CD4-positive, alpha-beta T cell treated with Interleukin-1 beta for 1 hour (primary cell): Measurements from ENCODE around the gene WASF3.

Experiments used
- DNase-seq, 2 donors: peaks; one replicate each; pipeline ENCODE4 v3.0.0-alpha.2; 2020 to 2022

The WASF3 gene

DNA sequence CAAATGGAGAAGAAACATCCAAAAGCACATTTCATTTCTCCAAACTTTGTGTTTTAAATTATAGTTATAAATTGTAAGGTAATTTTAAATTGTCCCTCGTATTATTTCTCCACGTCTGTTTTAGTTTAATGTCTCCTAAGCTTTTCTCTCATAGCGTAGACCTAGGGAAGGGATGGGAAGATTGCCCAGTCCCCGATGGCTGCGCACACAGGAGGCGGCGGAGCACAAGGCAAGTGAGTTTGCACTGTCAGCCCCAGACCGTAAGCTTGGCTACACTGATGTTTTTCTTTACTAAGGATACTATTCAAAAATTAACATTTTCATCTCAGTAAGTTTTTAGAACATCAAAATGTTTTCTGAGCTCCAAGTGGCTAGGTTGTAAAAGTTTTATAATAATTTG lies 130.8 kb downstream of the WASF3 start:
- no peak for DNase-seq

DNA sequence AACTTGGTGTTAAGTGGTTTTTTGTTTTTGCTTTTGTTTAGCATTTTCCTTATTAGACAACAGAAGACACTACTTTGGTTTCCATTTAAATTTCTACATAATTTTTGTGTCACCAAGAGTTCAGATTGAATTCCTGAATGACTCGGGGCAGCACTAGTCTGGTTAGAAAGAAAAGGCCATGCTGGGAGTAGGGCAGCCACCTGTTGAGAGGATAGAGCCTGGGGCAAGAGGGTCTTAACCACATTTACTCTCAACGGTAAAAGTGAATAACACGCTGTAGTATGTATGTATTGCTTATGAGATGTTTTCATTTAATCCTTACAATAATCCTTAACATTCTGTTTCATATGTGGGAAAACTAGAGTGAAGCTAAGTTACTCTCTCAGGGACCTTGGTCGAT lies 131.5 kb downstream of the WASF3 start:
- DNase-seq, result no peak

DNA sequence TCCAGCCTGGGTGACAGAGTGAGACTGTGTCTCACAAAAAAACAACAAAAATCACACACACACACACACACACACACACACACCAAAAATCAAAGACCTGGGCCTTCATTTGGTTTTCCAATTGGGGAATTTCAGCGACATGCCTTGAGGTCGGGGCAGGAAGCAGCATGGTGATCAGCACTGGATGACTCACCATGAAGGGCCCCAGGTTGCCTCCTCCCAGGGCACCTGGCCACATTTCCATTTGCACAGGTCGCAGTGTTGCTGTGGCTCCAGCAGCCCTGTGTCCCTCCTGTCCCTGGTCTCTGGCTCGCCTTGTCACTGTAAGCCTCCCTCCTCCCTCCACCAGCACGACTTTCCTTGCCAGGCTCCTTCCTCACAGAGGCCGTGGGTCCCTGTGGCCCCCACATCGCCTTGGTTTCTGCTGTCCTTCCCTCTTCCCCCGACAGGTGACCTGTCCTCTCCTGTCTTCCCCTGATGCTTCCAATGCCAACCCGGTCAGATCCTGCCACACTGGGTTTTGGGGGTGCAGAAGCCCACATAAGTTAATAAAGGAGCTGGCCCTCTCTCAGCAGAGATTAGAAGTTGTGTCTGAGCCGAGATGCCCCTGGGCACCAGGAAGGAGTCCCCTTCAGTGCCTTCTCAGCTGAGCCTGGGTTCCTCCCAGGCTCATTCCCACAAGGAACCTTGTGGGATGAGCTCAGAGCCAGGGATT lies 136.4 kb downstream of the WASF3 start:
- DNase-seq, result no peak

DNA sequence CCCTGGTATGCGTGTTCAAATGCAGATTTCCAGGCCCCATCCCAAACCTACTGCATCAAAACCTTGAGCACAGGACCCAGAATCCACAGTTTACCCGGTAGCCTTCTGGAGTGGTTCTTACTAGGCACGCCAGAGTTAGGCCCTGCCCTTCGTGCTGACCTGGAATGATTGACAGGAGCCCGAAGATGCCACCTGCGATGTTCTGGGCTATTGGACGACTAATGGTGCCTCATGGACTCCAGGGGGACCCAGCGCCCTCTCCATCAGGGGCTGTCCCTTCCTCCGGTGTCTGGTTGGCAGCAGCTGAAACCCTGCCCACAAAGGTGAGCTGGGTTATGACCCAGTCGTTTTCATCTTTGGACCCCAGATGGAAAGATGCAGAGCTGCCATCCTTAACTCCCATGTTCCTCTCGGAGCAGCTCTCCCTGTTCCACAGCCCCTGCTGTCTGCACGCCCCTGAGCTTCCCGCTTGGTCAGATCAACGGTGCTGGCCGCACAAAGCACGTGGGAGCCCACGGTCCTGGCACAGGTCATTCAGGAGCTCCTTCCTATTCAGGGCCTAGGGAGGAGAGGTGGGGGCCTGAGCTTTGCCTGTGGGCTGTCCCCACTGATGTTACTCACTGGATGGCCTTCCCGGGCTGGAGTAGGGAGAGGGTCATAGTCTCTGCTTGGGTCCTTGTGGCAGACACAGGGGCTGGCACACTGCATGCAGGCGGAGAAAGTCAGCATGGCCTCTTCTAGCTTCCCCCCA lies 137.3 kb downstream of the WASF3 start:
- DNase-seq, result no peak

DNA sequence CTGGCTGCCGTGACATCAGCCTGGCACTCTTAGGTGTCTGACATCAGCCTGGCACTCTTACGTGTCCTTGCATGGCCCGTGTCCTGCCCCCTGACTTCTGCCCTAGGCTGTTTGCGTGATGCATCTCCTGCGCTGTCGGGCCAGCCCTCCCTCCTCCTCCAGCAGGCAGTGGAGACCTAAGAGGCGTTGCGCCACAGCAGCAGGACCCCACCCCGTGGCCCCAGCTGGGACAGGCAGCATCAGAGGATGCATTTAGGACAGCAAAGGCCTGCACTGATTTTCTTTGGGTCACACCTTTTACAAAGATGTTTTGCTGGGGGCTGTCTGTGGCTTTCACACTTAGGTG lies 137.8 kb downstream of the WASF3 start:
- no peak for DNase-seq

DNA sequence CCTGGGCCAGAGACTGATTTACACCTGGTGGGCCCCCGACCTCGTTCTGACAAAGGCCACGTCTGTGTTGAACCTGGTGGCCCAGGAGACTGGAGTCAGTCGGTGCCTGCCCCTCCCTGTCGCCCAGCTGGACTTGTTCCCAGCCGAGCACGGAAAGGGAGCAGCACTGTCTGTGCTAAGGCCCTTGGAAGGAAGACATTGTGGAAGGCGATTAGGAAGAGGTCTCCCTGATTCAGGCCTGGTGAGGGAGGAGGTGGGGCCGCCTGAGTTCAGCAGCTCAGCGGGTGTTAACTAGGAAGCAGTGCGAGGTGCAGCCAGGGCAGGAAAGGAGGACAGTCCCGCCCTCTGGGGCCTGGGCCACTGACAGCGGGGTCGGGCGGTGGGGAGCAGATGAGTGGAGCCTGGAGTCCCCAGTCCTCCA lies 138.4 kb downstream of the WASF3 start:
- DNase-seq, result no peak

DNA sequence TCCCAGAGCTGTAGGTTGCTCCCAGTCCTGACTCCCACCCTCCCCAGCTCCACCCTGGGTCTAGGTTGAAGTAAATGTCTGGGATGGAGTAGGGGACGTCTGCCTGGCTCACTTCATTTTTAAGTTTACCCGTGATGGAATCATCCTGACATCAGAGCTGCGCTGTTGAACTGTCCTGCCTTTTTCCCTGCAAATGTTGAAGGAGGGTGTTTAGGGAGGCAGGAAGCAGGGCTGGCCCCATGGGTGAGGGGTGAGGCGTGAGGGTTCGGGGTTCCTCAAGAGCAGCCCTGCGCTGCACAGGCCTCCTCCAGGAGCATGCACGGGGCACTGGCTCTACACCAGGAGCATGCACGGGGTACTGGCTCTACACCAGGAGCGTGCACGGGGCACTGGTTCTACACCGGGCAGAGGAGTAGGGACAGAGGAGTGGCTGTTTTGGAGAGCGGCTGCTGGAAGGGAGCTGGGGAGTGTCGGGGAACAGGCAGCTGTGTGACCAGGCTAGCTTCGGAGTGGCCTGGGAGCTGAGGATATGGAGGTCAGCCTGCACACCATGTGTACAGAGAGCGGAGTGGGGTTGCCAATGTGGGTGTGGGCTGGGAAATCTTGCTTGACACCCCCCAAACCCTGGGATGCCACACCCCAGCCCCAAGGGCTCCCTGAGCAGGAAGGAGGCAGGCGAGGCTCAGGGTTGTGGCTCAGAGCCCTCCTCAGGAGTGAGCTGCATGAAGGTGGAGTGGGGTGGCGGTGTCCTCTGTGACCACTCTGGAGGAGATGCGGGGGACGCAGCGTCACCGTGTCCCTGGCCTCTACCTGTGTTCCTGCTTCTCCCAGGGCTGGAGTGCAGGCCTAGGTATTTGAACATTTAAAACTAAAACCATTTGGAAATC lies 139.8 kb downstream of the WASF3 start:
- no peak for DNase-seq

DNA sequence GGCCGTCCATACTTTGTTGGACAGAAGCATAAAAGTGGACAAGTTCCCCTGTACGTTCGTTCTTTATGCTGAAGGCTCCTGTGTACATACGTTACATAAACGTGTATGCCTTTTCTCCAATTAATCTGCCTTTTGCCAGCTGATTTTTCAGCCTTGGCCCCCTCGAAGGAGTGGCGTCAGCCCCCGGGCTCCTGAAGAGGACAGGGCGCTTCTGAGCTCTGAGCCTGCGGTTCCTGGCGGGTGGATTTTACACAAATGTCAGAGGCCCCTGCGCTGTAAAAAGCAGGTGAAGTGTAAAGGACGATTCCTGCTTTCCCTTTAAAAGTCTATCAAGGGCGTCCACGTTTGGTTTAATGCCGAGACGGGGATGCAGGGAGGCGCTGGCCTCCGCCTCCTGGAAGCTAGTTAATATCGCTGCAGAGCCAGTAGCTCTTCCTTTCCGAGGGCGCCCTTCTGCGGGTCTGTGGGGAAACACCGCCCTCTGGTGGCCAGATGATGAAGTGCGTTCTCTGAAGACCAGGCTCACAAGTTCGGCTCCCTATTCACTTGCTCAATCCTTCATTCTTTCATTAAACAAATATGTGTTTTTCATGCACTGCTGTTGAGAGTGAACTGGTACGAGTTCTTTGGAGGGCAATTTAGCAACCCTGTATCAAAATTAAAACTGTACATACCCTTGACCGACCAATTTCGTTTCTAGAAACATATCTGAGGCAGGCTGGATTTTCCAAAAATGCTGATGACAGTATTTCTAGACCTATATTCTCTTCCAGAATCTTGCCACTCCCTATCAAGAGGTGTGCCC lies 141.1 kb downstream of the WASF3 start:
- peak; percentile 68 to 77 for DNase-seq

DNA sequence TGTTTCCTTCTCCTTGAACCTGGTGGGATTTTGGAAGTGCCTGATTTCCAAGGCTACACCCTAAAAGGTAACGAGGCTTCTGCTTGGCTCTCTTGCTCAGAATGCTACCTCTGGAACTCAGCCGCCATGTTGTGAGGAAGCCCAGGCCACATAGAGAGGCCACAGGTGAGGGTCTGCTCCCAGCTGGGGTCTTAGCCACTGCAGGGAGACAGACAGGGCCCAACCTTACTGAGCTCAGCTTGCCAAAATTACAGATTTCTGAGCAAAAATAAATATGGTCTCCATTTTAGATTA lies 141.7 kb downstream of the WASF3 start:
- DNase-seq, result no peak

DNA sequence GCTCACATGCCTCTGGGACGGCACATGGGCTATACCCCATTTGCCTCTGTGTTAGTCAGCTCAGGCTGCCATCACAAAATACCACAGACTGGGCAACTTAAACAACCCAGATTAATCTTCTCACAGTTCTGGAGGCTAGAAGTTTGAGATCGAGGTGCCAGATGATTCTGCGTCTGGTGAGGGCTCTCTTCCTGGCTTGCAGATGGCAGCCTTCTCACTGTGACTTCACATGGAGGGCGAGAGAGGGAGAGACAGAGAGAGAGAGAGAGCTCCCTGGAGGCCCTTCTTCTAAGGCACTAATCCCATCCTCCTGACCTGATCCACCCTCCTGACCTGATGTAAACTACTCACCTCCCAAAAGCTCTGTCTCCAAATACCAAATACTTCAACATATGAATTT lies 148.1 kb downstream of the WASF3 start:
- DNase-seq, result no peak

DNA sequence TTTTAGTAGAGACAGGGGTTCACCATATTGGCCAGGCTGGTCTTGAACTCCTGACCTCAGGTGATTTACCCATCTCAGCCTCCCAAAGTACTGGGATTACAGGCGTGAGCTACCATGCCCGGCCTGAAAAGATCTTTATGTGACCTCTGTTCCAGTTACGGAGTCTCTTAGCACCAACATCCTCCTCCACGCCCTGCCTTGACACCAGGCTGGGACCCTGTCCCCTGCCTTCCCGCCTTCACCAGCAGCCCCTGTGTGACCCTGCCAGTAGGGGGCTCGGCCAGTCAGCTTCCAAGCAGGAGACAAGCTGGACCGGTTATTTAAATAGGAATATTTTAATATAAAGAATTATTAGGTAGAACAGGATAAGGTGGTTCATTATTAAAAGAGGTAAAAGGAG lies 148.9 kb downstream of the WASF3 start:
- DNase-seq, result no peak

DNA sequence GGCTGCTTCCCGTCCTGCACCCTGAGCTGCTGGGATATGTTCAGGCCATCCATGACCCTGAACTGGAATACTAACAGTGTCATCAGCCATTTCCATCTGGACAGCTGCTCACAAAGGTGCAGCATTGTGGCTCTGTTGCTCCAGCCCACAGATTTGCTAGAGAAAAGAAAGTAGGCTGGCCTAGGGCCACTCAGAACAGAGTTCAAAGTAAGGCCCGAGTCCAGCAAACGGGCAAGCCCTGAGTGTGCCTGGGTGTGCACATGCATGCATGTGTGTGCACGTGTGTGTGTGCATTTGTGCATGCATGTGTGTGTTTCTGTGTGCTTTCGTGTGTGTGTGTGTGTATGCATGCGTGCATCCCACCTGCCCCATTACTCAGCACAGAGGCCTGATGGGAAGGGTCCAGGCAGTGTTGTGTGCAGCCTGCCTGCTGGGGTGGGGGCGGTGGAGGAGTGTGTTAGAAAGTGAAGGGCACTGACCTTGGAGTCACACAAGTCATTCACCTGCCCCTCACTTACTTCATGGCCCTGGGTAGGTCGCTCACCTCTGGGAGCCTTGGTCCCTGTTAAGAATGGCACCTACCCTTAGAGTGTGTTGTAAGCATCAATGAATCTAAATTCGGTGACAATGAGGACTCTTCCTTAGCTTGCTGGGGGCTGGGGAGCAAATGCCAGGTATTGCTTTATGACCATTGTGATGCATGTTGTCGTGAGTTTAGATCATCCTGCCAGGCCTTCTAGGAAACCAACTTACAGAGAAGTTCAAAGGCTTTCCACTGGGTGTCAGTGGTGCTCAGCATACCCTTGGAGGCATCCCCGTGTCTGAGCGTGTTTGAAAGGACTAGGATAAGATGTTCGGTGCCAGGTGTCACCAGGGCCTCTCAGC lies 149.9 kb downstream of the WASF3 start:
- peak; percentile 25 to 59 for DNase-seq

DNA sequence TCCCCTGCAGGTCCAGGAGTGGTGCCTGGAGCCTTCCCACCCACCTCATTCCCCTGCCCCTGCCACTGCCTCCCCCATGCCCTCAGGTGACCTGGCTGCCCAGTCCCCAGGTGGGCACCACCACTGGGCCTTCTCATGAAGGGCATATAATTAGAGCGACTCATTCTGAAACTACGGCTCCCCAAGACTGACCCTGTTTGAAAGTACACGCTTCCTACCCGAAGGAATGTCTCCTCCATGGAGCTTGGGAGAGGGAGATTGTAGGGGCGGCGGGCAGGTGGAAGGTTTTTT lies 150.5 kb downstream of the WASF3 start:
- DNase-seq, result no peak

DNA sequence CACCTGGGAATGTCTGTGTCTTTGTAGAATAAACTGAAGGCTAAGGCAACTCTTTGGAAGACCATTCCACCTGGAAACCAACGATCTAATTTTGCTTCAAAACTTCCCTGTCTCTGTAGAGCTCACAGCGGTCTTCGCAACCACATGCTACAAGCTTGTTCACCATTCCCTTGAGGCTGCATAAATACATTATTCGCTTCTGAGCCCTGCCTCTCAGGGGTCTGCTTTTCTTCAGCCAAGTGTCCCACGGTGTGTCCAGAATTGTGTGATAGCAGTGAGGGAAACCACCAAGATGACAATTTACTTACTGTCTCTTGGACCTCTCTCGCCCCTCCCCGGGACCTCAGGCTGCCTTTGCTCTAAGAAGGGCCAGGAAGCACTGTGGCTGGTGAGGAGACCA lies 152.0 kb downstream of the WASF3 start:
- DNase-seq, result no peak

DNA sequence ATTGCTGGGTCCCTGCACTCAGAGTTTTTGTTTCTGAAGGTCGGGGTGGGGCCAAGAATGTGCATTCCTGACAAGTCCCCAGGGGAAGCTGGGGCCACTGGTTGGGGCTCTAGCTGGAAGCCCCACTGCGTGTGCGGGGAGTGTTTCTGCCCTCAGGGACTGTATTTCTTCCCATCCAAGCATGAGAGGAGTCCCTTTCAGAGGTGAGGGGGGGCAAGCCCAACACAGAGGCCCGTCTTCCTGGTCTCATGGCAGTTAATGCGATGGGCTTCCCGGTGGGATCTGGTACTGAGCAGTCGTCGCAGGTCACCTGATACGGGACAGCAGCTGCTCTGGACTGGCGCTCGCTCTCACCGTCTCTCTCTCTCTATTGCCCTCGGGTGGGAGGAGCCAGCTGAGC lies 152.7 kb downstream of the WASF3 start:
- no peak for DNase-seq

DNA sequence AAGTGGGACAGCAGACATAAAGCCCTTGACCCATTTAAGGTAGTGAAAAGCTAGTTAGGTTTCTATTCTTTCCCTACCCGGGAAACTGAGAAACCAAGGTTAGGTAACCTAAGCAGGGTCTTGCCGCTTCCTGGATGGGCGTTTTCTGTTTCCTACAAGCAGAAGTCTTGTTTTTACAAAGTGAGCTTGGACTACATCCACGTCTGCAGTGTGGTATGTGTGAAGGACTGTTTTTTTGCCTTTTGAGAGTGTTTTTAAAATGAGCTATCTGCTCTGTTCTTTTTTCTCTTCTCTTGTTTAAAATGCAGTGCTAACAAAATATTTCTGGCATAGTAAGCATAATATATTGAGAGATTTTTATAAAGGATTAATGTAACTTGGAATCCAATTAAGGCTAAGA lies 153.7 kb downstream of the WASF3 start:
- no peak for DNase-seq

DNA sequence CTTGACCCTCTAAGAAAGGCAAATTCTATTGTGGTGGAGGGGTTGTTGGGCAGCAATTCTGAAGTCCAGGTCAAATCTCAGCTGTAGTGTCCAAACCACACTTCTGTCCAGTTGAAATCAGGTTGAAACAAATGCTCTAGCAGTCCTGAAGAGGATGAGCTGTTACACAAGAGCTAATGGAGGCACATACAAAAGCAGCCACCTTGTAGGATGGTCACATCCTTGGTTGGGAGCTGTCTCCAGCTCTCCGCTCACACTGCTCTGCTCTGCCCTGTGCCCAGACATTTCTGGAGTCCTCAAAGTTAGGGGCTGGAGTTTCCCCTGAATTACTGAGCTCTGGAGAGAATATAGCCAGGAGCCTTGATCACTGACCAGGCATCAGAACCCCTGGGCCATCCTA lies 155.9 kb downstream of the WASF3 start:
- no peak for DNase-seq

DNA sequence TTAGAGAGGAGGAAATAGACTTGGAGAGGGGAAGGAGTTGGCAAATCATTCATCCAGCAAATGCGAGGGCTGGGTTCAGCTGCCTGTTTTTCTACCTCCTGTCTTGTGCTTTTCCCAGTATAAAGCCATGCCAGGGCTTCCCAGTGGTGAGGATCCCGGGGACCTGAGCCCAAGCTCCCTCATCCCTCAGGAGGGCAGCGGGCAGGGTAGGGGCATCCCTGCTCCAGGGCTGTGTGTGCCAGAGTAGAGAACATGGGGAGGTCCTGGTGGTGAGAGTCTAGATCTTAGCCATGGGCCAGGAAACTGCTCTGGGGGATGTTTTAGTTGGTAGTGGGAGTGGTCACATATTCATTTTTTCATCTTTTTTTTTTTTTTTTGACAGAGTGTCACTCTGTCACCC lies 159.5 kb downstream of the WASF3 start:
- DNase-seq, result no peak

DNA sequence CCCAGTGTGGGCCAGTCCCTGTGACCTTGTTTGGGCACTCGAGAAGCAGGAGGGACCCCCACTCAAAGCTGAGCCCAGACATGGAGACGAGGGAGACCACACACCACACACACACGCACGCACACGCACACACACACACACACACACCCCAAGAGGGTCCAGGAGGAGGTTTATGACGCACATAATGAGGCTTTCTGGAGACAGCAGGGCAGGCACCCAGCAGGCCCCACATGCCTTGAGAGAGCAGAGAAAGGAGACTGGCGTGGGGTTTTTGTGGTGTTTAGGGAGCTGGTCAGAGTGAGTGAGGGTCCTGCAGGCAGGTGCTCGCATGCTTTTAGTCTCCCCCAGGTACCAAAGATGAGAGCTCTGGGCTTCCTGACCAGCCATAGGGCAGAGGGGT lies 160.7 kb downstream of the WASF3 start:
- DNase-seq, result no peak

DNA sequence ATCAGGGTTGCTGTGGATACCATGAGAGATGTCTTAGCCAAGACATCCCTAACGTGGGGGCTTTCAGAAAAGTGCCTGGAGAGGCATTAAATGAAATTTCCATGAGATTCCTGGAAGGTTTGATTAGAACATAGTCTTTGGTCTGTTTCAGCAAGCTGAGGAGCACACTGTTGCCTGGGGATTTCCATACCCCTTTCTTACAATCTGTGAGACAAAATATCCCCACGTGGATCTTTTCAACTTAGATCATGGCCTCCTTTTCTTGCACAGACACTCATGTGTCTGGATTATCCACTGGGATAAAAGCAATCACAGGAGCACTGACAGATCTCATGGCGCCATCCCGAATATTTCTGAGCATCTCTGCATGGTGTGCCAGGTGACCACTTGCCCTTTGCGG lies 161.4 kb downstream of the WASF3 start:
- DNase-seq, result no peak

DNA sequence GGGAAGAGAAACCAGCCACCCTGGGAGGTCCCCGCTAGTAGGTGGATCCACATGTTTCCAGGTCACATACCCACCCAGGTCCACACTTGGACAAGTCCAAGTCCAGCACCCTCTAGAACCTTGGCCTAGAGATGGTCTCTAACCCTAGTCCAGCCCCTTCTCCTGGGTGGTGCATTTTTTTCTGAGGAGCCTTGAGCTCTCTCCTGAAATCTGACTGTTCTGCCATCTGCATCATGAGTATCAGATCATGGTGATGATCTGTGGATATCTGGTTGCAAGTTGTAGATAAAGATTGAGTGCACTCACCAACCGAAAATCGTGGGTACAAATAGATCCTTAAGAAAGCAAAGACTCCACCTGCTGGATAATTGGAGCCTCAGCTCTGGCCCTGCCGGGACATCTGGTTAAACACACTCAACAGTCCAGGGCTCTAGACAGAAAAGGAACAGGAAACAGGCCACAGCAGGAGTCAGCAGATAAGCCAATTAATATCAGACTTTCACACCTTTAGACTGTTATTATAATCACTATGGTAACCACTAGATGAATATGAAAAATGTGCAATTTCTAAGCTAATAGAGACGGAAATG lies 162.0 kb downstream of the WASF3 start:
- no peak for DNase-seq
